ENCODE results near the gene CRYGA.

- no peak for TF ChIP-seq EZH2phosphoT487 (IDR thresholded peaks at IDR 0.05; ENCODE audit: insufficient read depth, low read depth)
- TF ChIP-seq EZH2 (IDR thresholded peaks at IDR 0.05; ENCODE audit: insufficient read depth, poor library complexity, severe bottlenecking), result no peak
Measured at GRCh38 chr2:208147759-208148158, 15.6 kb downstream of the CRYGA start.
